Brain microvascular endothelial cell (primary cell): ENCODE data around the gene HSPA9.

Source experiments
- DNase-seq: peaks from one replicate; pipeline ENCODE4 v3.0.0-alpha.2; 2020
- H3K27ac ChIP-seq: fragments of 250-450 bp; sonication (Bioruptor Pico); 2 replicates; pipeline ENCODE4 v1.5.1; 2020; ENCODE audit warnings: mild to moderate bottlenecking, moderate library complexity
- H3K27me3 ChIP-seq: fragments of 250-450 bp; sonication (Bioruptor Pico); replicated peaks from 2 replicates; pipeline ENCODE4 v1.5.1; 2020; ENCODE audit warnings: mild to moderate bottlenecking
- H3K36me3 ChIP-seq: fragments of 250-450 bp; sonication (Bioruptor Pico); replicated peaks from 2 replicates; pipeline ENCODE4 v1.5.1; 2020; ENCODE audit warnings: mild to moderate bottlenecking
- H3K4me3 ChIP-seq: 2 replicates; pipeline ENCODE4 v1.5.1; 2011; ENCODE audit warnings: low read depth, mild to moderate bottlenecking, control low read depth, low read length, moderate library complexity
- in situ Hi-C: cut with HindIII; loops from 2 replicates; pipeline ENCODE4 v1.10.0; 2017; ENCODE audit warnings: low sequenced_read_pairs, low pct_ligation_motif_present
- TF ChIP-seq, protein P1 (sequence below): IDR thresholded peaks from 2 replicates; pipeline ENCODE4 v1.5.1; 2011; ENCODE audit warnings: low read depth, mild to moderate bottlenecking, moderate library complexity, low read length, control low read depth, inconsistent platforms; ENCODE audit errors: missing control alignments

The HSPA9 gene

GRCh38 chr5:138570871-138571270 lies 4.3 kb downstream of the HSPA9 start:
- Histone ChIP-seq H3K27me3 (no peaks in the 10 kb centered on the region), H3K4me3 (no peak overlapping the region), H3K27ac (no peak overlapping the region), H3K36me3 (peaks cover 66% of the 10 kb centered on the region)
- in situ Hi-C loops: no loop called here
- DNase-seq: no peak
- TF ChIP-seq, protein P1, sequence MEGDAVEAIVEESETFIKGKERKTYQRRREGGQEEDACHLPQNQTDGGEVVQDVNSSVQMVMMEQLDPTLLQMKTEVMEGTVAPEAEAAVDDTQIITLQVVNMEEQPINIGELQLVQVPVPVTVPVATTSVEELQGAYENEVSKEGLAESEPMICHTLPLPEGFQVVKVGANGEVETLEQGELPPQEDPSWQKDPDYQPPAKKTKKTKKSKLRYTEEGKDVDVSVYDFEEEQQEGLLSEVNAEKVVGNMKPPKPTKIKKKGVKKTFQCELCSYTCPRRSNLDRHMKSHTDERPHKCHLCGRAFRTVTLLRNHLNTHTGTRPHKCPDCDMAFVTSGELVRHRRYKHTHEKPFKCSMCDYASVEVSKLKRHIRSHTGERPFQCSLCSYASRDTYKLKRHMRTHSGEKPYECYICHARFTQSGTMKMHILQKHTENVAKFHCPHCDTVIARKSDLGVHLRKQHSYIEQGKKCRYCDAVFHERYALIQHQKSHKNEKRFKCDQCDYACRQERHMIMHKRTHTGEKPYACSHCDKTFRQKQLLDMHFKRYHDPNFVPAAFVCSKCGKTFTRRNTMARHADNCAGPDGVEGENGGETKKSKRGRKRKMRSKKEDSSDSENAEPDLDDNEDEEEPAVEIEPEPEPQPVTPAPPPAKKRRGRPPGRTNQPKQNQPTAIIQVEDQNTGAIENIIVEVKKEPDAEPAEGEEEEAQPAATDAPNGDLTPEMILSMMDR: no peak

DNA sequence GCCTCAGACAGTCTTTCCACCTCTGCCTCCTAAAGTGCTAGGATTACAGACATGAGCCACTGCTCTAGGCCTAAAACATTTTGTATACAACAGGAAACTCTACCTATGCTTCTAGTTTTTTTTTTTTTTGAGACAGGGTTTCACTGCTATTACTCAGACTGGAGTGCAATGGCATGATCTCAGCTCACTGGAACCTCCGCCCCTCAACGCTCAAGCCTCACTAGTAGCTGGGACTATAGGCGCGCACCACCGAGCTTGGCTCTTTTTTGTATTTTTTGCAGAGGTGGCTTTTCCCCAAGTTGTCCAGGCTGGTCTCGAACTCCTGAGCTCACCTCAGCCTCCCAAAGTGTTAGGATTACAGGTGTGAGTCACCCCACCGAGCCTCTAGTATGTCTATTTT lies 5.4 kb downstream of the HSPA9 start:
- H3K27ac ChIP-seq: no peak overlapping the region
- in situ Hi-C loops: no loop called here
- H3K4me3 ChIP-seq: no peak overlapping the region
- peaks cover 77% of the 10 kb centered on the region for H3K36me3 ChIP-seq
- TF ChIP-seq, protein P1: no peak
- H3K27me3 ChIP-seq: no peaks in the 10 kb centered on the region
- no peak for DNase-seq

DNA sequence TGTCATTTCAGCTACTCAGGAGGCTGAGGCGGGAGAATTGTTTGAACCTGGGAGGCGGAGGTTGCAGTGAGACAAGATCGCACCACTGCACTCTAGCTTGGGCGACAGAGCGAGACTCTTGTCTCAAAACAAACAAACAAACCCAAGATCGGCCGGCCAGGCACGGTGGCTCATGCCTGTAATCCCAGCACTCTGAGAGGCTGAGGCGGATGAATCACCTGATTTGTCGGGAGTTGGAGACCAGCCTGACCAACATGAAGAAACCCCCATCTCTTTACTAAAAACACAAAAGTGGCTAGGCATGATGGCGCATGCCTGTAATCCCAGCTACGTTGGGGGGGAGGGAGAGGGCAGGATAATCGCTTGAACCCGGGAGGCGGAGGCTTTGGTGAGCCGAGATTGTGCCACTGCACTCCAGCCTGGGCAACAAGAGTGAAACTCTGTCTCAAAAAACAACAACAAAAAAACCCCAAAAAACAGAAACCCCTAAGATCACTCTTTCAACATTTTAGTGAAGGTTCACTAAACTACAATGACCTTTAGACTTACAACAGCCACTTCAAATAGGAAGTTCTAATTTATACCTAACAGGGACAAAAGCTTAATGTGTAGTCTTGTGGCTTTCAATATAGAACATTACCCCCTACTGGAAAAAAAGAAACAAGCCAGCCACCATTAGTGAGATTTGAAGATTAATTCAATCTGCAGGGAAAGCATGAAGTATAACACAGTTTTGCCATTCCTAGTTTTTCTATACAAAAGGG lies 7.0 kb downstream of the HSPA9 start:
- Histone ChIP-seq H3K4me3 (no peak overlapping the region), H3K36me3 (peaks cover 92% of the 10 kb centered on the region), H3K27me3 (no peaks in the 10 kb centered on the region), H3K27ac (no peak overlapping the region)
- in situ Hi-C loops: no loop called here
- peak; percentile 65 for DNase-seq
- TF ChIP-seq, protein P1: no peak

- H3K27ac ChIP-seq: no peak overlapping the region
- in situ Hi-C loops: no loop called here
- no peaks in the 10 kb centered on the region for H3K27me3 ChIP-seq
- no peak overlapping the region for H3K4me3 ChIP-seq
- TF ChIP-seq, protein P1: no peak
- no peak for DNase-seq
- peaks cover 86% of the 10 kb centered on the region for H3K36me3 ChIP-seq
Measured at GRCh38 chr5:138566792-138567191, 8.4 kb downstream of the HSPA9 start.

DNA sequence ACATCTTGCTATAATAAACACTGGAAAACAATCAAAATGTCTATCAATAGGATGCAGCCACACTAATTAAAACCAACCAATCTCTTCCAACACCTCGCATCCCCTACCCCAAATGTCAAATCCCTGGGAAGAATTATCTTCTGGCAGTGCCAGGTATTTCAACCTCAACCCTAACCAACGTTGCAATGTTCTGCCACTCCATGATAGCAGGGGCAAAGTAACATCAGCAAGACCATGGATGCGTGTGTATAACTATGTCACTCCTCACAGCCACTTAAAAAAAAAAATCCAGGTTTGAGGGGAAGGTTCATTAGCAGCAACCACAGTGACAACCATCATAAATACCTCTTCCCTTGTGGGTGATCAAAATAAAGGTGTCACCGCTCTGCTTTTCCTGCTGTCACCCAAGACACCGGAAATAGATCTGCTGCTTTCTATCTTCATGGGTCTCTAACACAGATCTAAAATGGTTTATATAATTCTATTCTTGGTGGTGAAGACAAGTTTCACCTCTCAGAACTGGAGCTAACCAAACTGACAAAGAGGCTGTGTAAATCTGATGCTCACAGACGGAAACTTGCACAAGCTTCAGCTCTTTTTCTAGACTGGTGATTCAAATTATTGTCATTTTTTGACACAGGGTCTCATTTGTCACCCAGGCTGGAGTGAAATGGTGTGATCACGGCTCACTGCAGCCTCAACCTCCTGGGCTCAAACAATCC lies 9.9 kb downstream of the HSPA9 start:
- DNase-seq: no peak
- in situ Hi-C loops: no loop called here
- TF ChIP-seq, protein P1: no peak
- Histone ChIP-seq H3K27me3 (no peaks in the 10 kb centered on the region), H3K36me3 (peaks cover 90% of the 10 kb centered on the region), H3K4me3 (no peak overlapping the region), H3K27ac (no peak overlapping the region)
